ENCODE results near the gene VKORC1L1. TPM values are rescaled to one million over a fixed set of nuclear protein-coding genes. Genes with fewer than 3 reads are reported as not detected.

Gene VKORC1L1
- 14.6 TPM for total RNA-seq

DNA sequence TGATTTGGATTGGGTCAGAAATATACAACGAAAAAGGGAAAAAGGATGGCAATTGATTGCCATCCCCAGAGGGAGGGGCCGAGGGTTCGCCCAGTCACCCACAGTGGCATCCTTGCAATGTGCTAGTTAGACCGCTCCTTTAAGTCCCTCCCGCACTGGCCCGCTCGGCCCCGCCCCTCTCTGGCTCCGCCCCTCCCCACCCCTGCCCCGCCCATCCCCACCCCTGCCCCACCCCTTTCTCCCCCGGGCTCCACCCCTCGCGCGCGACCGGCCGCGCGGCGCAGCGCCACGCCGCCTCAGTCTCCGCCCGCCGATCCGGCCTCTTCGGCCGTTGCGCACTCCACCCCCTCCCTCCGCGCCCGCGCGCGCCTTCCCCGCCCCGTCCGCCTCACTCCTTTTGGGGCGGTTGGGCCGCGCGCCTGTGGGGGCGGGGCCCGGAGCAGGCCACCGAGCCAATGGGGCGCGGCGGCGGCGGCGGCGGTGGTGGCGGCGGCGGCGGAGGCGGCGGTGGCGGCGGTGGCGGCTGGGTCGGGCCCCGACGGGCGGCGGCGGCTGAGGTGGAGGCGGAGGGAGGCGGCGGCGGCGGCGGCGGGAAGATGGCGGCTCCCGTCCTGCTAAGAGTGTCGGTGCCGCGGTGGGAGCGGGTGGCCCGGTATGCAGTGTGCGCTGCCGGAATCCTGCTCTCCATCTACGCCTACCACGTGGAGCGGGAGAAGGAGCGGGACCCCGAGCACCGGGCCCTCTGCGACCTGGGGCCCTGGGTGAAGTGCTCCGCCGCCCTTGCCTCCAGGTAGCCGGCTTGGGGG lies at the start of gene VKORC1L1:
Gene VKORC1L1, plus strand, starts transcription at position 299 of the 806 bp plus-strand sequence. Its CDS starts 298 bp downstream, at position 597.

DNA sequence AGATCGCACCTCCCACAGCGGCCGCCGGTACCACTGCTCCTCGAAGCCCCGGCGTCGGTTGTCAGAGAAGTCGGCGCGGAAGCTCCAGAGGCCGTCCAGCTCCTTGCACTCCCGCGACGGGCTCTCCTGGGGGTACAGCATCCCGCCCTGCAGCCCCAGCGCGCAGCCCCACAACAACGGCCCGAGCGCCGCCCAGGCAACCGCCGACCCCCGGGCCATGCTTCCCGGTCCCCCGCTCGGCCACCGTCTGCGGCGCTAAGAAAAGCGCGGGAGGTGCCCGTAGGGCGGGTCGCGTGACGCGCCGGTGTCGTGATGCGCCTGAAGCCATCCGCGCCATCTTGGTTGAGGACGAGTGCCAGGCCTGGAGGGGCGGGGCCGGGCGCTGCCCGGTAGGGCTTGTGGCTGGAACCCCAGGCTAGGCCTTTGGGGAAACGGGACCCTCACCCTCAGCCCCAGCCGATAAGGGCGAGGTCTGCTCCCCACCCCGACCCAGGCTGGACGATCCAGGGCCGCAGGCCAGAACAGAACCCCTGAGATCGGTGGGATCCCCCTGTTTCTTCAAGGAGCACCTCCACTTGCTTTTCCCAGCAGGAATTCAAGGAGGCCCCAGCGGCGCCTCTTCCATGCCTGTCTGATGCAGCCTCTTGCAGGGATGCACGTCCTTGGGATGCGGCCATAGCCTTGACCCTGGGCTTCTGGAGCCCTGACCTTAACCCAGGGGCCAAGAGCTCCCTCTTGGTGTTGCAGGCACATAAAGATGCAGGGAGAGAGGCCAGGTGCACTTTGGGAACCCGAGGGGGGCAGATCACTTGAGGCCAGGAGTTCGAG lies 109.3 kb downstream of the VKORC1L1 start, which contains the start of gene GUSB:
Gene GUSB, minus strand, starts transcription at position 249 of the 828 bp plus-strand sequence. Its CDS starts 30 bp downstream, at position 219.

Small RNAs within 50 kb of the gene (small RNA-seq; reads per million reads assigned to genes)
- gene AC073261.1 (ENCODE audit: low replicate concordance) (not detected), gene RNU6-973P (ENCODE audit: low replicate concordance) (not detected)

Other genes starting within 250 kb of the VKORC1L1 start
- 50.1 TPM for gene GUSB, start 109.1 kb downstream of the VKORC1L1 start, total RNA-seq
- gene ASL, start 202.7 kb downstream of the VKORC1L1 start, total RNA-seq, result 30.9 TPM
- gene CRCP, start 241.8 kb downstream of the VKORC1L1 start, total RNA-seq, result 28.9 TPM

All from metanephros (tissue), 2 donors.